SK-N-MC (cell line): ENCODE data around the gene F2RL3.
"Not testable (repeated sequence)": the region's sequence is repeated elsewhere in the genome, so short reads cannot be mapped to it uniquely, and the experiment has no call there.

Experiments used
- DNase-seq: peaks from one replicate; pipeline ENCODE4 v3.0.0-alpha.2; 2011; ENCODE audit warnings: low read depth, low spot score
- H3K27ac ChIP-seq: fragments of 200-600 bp; sonication (generic); 2 replicates; pipeline ENCODE4 v1.5.1; 2016; ENCODE audit warnings: mixed run types
- H3K36me3 ChIP-seq: fragments of 200-600 bp; sonication (generic); 2 replicates; pipeline ENCODE4 v1.6.1; 2017; ENCODE audit warnings: antibody characterized with exemption, low read length, mixed read lengths; ENCODE audit not compliant: insufficient read depth
- H3K4me3 ChIP-seq: fragments of 200-600 bp; sonication (generic); 2 replicates; pipeline ENCODE4 v1.5.1; 2016
- H3K9ac ChIP-seq: fragments of 200-600 bp; sonication (generic); 2 replicates; pipeline ENCODE4 v1.8.0; 2017; ENCODE audit warnings: mixed run types, mixed read lengths; ENCODE audit not compliant: insufficient read length
- H3K9me3 ChIP-seq: fragments of 200-600 bp; sonication (generic); 2 replicates; pipeline ENCODE4 v1.6.1; 2017; ENCODE audit warnings: low read depth, mild to moderate bottlenecking, antibody characterized with exemption, low read length, moderate library complexity, mixed read lengths
- EZH2 ChIP-seq: fragments of 200-600 bp; sonication (generic); IDR thresholded peaks from one replicate; pipeline ENCODE4 v1.6.1; 2017; ENCODE audit warnings: antibody characterized with exemption
- FOXP2 ChIP-seq: optimal IDR thresholded peaks from 2 replicates; pipeline ENCODE3; 2011; ENCODE audit warnings: mild to moderate bottlenecking, moderate library complexity; ENCODE audit not compliant: insufficient read depth; ENCODE audit errors: extremely low read length, control extremely low read depth
- POLR2AphosphoS5 ChIP-seq: IDR thresholded peaks from 2 replicates; pipeline ENCODE4 v1.6.1; 2012; ENCODE audit warnings: mild to moderate bottlenecking, low read depth, low read length, borderline replicate concordance

The F2RL3 gene

DNA sequence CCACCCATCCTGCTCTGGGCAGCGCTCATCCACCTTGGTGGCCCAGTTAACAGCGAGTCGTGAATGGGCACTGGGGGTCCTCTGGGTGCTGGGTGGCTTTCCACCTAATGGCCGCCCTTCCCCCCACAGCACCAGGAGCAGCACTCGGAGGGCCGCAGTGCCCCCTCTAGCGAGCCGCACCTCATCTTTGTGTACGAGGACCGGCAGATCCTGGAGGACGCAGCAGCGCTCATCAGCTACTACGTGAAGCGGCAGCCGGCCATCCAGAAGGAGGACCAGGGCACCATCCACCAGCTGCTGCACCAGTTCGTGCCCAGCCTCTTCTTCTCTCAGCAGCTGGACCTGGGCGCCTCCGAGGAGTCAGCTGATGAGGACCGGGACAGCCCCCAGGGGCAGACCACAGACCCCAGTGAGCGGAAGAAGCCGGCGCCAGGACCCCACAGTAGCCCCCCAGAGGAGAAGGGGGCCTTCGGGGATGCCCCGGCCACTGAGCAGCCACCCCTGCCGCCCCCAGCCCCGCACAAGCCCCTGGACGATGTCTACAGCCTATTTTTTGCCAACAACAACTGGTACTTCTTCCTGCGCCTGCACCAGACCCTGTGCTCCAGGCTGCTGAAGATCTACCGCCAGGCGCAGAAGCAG is 19.3 kb upstream of the F2RL3 start:
- H3K4me3 ChIP-seq: no peak overlapping the region
- no peak for DNase-seq
- H3K27ac ChIP-seq: no peak overlapping the region
- H3K9ac ChIP-seq: no peak overlapping the region
- peaks cover 41% of the 10 kb centered on the region for H3K36me3 ChIP-seq
- no peak for TF ChIP-seq POLR2AphosphoS5
- no peak for TF ChIP-seq FOXP2
- no peak for TF ChIP-seq EZH2
- no peaks in the 10 kb centered on the region for H3K9me3 ChIP-seq

DNA sequence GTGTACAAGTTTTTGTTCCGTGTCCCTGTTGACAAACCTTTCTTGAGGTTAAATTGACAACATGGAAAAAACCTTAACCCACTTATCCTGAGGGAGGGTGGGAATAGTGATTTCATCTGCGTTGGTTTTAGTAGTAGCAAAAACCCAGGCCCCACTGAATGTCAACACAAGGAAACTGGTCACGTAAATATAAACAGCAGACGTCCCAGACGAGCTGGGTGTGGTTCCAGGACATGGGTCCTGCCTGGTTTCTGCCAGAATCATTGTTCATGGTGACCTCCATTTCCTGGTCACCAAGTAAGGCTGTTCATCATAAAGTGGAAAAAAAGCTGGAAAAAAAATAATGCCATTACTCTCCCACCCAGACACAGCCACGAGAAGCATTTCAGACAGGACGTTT is 16.9 kb upstream of the F2RL3 start:
- H3K9ac ChIP-seq: no peak overlapping the region
- no peak overlapping the region for H3K27ac ChIP-seq
- TF ChIP-seq POLR2AphosphoS5 (no peak), EZH2 (no peak), FOXP2 (no peak)
- no peak for DNase-seq
- no peak overlapping the region for H3K4me3 ChIP-seq
- H3K36me3 ChIP-seq: peaks cover 25% of the 10 kb centered on the region; the same call in 1 of the 2 replicates
- no peaks in the 10 kb centered on the region for H3K9me3 ChIP-seq

DNA sequence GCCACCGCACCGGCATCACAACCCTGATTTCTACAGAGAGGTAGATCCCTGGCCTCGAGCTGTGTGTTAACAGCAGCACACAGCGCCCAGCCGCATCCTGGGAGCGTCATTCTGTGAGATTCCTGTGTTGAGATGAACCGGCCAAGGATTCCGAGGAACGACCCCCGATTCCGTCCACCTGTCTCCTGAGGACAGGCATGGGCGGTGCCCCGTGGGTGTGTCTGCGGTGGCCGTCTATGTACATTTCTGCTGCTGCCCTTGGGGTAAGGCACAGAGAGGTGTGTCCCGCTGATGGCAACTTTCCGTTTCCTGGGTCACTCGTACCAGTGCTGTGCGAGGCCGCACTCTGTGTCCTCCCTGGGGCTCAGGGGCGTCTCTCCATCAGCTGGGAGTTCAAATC is 16.1 kb upstream of the F2RL3 start:
- Histone ChIP-seq H3K9me3 (no peaks in the 10 kb centered on the region), H3K4me3 (no peak overlapping the region), H3K9ac (no peak overlapping the region), H3K27ac (no peak overlapping the region), H3K36me3 (peaks cover 20% of the 10 kb centered on the region; the same call in 1 of the 2 replicates)
- no peak for DNase-seq
- TF ChIP-seq EZH2 (no peak), FOXP2 (no peak), POLR2AphosphoS5 (no peak)

DNA sequence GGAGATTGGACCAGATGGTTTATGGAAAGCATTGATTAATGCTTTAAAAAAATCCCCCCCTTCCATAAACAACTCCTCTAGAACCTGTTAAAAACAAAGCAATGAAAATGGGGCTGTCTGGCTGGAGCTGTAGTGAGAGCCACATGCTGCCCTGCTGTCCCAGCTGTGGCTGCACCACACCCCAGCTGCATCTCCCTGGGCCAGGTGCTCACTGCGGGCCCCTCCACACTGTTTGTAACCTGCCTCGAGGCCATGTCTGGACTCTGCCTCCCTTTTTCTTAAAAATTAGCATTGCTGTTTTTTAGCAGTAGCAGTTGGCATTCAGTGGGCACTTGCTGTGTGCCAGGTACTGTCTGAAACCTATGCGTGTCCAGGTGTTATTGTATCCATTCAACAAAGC is 15.2 kb upstream of the F2RL3 start:
- H3K27ac ChIP-seq: no peak overlapping the region
- H3K9ac ChIP-seq: no peak overlapping the region
- no peak overlapping the region for H3K4me3 ChIP-seq
- DNase-seq: no peak
- TF ChIP-seq POLR2AphosphoS5: no peak
- no peak for TF ChIP-seq FOXP2
- TF ChIP-seq EZH2: no peak
- H3K9me3 ChIP-seq: no peaks in the 10 kb centered on the region
- H3K36me3 ChIP-seq: peaks cover 21% of the 10 kb centered on the region; the same call in 1 of the 2 replicates

DNA sequence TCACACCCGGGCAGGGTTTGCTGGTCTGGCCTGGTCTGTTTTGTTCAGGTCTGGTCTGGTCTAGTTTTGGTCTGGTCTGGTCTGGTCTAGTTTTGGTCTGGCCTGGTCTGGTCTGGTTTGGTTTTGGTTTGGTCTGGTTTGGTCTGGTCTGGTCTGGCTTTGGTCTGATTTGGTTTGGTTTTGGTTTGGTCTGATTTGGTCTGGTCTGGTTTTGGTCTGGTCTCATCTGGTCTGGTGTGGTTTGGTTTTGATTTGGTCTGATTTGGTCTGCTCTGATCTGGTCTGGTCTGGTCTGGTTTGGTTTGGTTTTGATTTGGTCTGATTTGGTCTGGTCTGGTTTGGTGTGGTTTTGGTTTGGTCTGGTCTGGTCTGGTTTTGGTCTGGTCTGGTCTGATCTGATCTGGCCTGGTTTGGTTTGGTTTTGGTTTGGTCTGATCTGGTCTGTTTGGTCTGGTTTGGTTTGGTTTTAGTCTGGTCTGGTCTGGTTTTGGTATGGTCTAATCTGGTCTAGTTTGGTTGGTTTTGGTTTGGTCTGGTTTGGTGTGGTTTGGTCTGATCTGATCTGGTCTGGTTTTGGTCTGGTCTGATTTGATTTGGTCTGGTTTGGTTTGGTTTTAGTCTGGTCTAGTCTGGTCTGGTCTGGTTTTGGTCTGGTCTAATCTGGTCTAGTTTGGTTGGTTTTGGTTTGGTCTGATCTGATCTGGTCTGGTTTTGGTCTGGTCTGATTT is 14.4 kb upstream of the F2RL3 start:
- Histone ChIP-seq H3K36me3 (peaks cover 30% of the 10 kb centered on the region; the same call in 1 of the 2 replicates), H3K9ac (no peak overlapping the region), H3K27ac (no peak overlapping the region), H3K4me3 (no peak overlapping the region), H3K9me3 (no peaks in the 10 kb centered on the region)
- no peak for TF ChIP-seq POLR2AphosphoS5
- TF ChIP-seq FOXP2: no peak
- DNase-seq: no peak

DNA sequence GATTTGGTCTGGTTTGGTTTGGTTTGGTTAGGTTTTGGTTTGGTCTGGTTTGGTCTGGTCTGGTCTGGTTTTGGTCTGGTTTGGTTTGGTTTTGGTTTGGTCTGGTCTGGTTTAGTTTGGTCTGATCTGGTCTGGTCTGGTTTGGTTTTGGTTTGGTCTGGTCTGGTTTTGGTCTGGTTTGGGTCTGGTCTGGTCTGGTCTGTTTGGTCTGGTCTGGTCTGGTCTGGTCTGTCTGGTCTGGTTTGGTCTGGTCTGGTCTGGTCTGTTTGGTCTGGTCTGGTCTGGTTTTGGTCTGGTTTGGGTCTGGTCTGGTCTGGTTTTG is 13.9 kb upstream of the F2RL3 start:
- H3K4me3 ChIP-seq, H3K9me3 ChIP-seq, H3K27ac ChIP-seq, H3K9ac ChIP-seq, DNase-seq: not testable (repeated sequence)
- H3K36me3 ChIP-seq: peaks cover 35% of the 10 kb centered on the region; the same call in 1 of the 2 replicates

DNA sequence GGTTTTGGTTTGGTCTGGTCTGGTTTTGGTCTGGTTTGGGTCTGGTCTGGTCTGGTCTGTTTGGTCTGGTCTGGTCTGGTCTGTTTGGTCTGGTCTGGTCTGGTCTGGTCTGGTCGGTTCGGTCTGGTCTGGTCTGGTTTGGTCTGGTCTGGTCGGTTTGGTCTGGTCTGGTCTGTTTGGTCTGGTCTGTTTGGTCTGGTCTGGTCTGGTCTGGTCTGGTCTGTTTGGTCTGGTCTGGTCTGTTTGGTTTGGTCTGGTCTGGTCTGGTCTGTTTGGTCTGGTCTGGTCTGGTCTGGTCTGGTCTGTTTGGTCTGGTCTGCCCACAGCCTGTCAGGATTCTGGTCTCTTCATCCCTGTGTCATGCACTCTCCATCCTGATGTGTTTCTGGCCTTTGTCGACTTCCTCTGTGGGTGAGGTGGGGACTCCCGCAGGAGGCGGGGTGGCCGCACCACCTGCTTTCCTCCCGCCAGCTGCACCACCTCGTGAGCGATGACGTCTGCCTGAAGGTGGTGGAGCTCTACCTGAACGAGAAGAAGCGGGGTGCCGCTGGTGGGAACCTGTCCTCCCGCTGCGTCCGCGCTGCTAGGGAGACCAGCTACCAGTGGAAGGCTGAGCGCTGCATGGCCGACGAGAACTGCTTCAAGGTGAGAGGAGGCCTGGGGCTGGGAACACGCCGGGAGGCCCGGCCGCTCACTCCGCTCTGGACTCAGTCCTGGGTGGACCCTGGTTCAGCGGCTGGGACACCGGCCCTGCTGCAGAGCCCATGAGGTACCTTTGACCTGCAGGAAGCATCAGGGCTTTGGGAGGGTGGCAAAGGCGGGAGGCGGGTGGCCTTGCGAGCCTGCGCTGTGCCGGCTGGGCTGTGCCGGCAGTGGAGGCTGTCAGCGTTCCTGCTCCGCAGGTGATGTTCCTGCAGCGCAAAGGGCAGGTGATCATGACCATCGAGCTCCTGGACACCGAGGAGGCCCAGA is 12.9 kb upstream of the F2RL3 start:
- TF ChIP-seq POLR2AphosphoS5 (no peak), FOXP2 (no peak), EZH2 (no peak)
- Histone ChIP-seq H3K9ac (no peak overlapping the region), H3K36me3 (peaks cover 37% of the 10 kb centered on the region; the same call in 1 of the 2 replicates), H3K9me3 (no peaks in the 10 kb centered on the region), H3K4me3 (no peak overlapping the region), H3K27ac (no peak overlapping the region)
- no peak for DNase-seq

DNA sequence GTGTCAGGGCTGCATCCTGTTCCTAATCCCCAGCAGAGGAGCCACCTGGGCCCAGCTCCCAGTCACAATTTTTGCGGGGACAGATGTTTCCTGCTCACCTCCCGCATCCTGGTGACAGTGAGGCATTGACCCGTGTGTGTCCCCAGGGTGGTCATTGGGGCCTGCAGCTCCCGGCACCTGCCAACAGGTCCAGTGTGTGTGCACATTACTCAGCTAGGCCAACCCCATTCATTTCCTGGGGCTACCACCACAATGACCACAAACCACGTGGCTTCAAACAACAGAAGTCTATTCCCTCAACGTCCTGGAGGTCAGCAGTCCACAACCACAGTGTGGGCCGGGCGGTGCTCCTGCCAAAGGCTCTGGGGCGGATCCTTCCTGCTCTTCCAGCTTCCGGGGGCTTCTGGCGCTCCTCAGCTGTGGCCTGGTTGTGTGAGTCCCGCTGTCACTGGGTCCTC is 11.9 kb upstream of the F2RL3 start:
- H3K9me3 ChIP-seq: no peaks in the 10 kb centered on the region
- no peak overlapping the region for H3K4me3 ChIP-seq
- no peak for TF ChIP-seq EZH2
- no peak for TF ChIP-seq FOXP2
- no peak for TF ChIP-seq POLR2AphosphoS5
- H3K27ac ChIP-seq: no peak overlapping the region
- H3K9ac ChIP-seq: no peak overlapping the region
- H3K36me3 ChIP-seq: peaks cover 31% of the 10 kb centered on the region; the same call in 1 of the 2 replicates
- DNase-seq: no peak
